IMR-90 (cell line): ENCODE measurements around the gene AMACR.

Source experiments
- FOS ChIP-seq: fragments of 150-350 bp; IDR thresholded peaks from 2 replicates; pipeline ENCODE4 v1.6.1; 2016; ENCODE audit warnings: low read depth, low read length
- POLR2A ChIP-seq: IDR thresholded peaks from 2 replicates; pipeline ENCODE4 v1.6.1; 2012; ENCODE audit warnings: mild to moderate bottlenecking, low read depth, low read length
- TF ChIP-seq, protein P1 (sequence below): conservative IDR thresholded peaks from 2 replicates; pipeline ENCODE4 v1.5.1; 2012; ENCODE audit warnings: mild to moderate bottlenecking, low read depth, low read length, improper control_type of control experiment

DNA sequence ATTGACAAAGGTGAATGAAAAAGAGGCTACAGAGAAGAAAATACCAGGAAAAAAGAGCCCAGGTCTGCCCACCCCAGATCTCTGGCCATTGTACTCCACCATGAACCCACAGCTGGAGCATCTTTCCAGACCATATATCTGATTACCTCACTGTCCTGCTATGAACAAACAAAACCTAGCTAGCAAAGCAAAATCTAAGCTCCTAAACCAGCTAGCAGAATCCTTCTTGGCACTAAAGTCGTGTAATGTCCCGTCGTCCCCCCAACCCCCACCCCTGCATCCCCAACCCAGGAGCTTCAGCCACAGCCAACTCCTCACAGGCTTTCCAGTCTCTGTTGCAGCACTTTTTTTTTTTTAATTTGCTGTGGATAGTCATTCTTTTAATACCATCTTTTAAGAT lies 32.6 kb upstream of the AMACR start:
- TF ChIP-seq POLR2A (no peak), FOS (no peak)
- TF ChIP-seq, protein P1, sequence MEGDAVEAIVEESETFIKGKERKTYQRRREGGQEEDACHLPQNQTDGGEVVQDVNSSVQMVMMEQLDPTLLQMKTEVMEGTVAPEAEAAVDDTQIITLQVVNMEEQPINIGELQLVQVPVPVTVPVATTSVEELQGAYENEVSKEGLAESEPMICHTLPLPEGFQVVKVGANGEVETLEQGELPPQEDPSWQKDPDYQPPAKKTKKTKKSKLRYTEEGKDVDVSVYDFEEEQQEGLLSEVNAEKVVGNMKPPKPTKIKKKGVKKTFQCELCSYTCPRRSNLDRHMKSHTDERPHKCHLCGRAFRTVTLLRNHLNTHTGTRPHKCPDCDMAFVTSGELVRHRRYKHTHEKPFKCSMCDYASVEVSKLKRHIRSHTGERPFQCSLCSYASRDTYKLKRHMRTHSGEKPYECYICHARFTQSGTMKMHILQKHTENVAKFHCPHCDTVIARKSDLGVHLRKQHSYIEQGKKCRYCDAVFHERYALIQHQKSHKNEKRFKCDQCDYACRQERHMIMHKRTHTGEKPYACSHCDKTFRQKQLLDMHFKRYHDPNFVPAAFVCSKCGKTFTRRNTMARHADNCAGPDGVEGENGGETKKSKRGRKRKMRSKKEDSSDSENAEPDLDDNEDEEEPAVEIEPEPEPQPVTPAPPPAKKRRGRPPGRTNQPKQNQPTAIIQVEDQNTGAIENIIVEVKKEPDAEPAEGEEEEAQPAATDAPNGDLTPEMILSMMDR, result no peak
